KMS-11 (cell line): ENCODE data around the gene COMMD8.

Experiments
- H2AFZ ChIP-seq: fragments of 200-600 bp; sonication (generic); 2 replicates; pipeline ENCODE4 v1.6.1; 2016; ENCODE audit warnings: antibody characterized with exemption, mixed run types, low read depth
- H3K27ac ChIP-seq: fragments of 200-600 bp; sonication (generic); 2 replicates; pipeline ENCODE4 v1.6.1; 2016; ENCODE audit warnings: mild to moderate bottlenecking, mixed run types
- H3K27me3 ChIP-seq: fragments of 200-600 bp; sonication (generic); 2 replicates; pipeline ENCODE4 v1.6.1; 2017; ENCODE audit warnings: mild to moderate bottlenecking, low read depth, mixed run types, moderate library complexity; ENCODE audit not compliant: insufficient read depth
- H3K36me3 ChIP-seq: fragments of 200-600 bp; sonication (generic); 2 replicates; pipeline ENCODE4 v1.6.1; 2017; ENCODE audit warnings: mild to moderate bottlenecking, mixed run types; ENCODE audit not compliant: insufficient read depth
- H3K4me1 ChIP-seq: fragments of 200-600 bp; sonication (generic); 2 replicates; pipeline ENCODE4 v1.6.1; 2016; ENCODE audit warnings: mild to moderate bottlenecking, low read depth, mixed run types; ENCODE audit not compliant: poor library complexity, severe bottlenecking
- H3K4me2 ChIP-seq: fragments of 200-600 bp; sonication (generic); 2 replicates; pipeline ENCODE4 v1.7.0; 2016; ENCODE audit warnings: mild to moderate bottlenecking, mixed run types
- H3K4me3 ChIP-seq: fragments of 200-600 bp; sonication (generic); IDR thresholded peaks from 2 replicates; pipeline ENCODE4 v1.6.1; 2017; ENCODE audit warnings: low read depth, low read length, mixed read lengths; ENCODE audit not compliant: insufficient read depth
- H3K79me2 ChIP-seq: fragments of 200-600 bp; sonication (generic); 2 replicates; pipeline ENCODE4 v1.6.1; 2016; ENCODE audit warnings: low read depth, mixed run types; ENCODE audit not compliant: insufficient read depth
- H3K9ac ChIP-seq: fragments of 200-600 bp; sonication (generic); 2 replicates; pipeline ENCODE4 v1.6.1; 2016; ENCODE audit warnings: mild to moderate bottlenecking, mixed run types
- H4K20me1 ChIP-seq: fragments of 200-600 bp; sonication (generic); 2 replicates; pipeline ENCODE4 v1.6.1; 2016; ENCODE audit warnings: mild to moderate bottlenecking, mixed run types; ENCODE audit not compliant: insufficient read depth
- CTCF ChIP-seq: fragments of 200-600 bp; sonication (generic); conservative IDR thresholded peaks from 2 replicates; pipeline ENCODE4 v1.6.1; 2017; ENCODE audit warnings: low read depth, mild to moderate bottlenecking, antibody characterized with exemption, low read length, moderate library complexity, mixed read lengths

Gene COMMD8

GRCh38 chr4:47415719-47416118 is 47.8 kb downstream of the COMMD8 start:
- no peaks in the 10 kb centered on the region for H4K20me1 ChIP-seq
- no peaks in the 10 kb centered on the region for H3K36me3 ChIP-seq
- H3K4me2 ChIP-seq = no peak overlapping the region; the same call in 1 of the 2 replicates
- H3K79me2 ChIP-seq = no peaks in the 10 kb centered on the region
- no peaks in the 10 kb centered on the region for H3K27me3 ChIP-seq
- H3K9ac ChIP-seq = no peak overlapping the region
- TF ChIP-seq CTCF = no peak
- H2AFZ ChIP-seq = no peak overlapping the region
- H3K4me3 ChIP-seq = no peak overlapping the region
- peak overlapping the region; percentile 33; the same call in 1 of the 2 replicates for H3K27ac ChIP-seq
- H3K4me1 ChIP-seq = peaks cover 24% of the 10 kb centered on the region

GRCh38 chr4:47413521-47413920 is 50.0 kb downstream of the COMMD8 start:
- H3K4me2 ChIP-seq = no peak overlapping the region
- no peak overlapping the region for H2AFZ ChIP-seq
- H3K9ac ChIP-seq = no peak overlapping the region

GRCh38 chr4:47410271-47410670 is 53.2 kb downstream of the COMMD8 start:
- no peak overlapping the region for H3K4me2 ChIP-seq
- no peaks in the 10 kb centered on the region for H4K20me1 ChIP-seq
- H3K79me2 ChIP-seq = no peaks in the 10 kb centered on the region
- TF ChIP-seq CTCF = no peak
- no peak overlapping the region for H3K9ac ChIP-seq
- H2AFZ ChIP-seq = no peak overlapping the region
- no peaks in the 10 kb centered on the region for H3K27me3 ChIP-seq
- H3K4me1 ChIP-seq = peaks cover 8% of the 10 kb centered on the region
- H3K4me3 ChIP-seq = no peak overlapping the region
- H3K36me3 ChIP-seq = no peaks in the 10 kb centered on the region
- H3K27ac ChIP-seq = no peak overlapping the region

More at GRCh38 chr4:47413521-47413920, 50.0 kb downstream of the COMMD8 start:
- H3K36me3 ChIP-seq = no peaks in the 10 kb centered on the region
- no peak overlapping the region for H3K4me3 ChIP-seq
- H3K79me2 ChIP-seq = no peaks in the 10 kb centered on the region
- H4K20me1 ChIP-seq = no peaks in the 10 kb centered on the region
- no peak overlapping the region for H3K27ac ChIP-seq
- TF ChIP-seq CTCF = no peak
- H3K27me3 ChIP-seq = no peaks in the 10 kb centered on the region
- H3K4me1 ChIP-seq = peaks cover 24% of the 10 kb centered on the region

- no peak overlapping the region for H2AFZ ChIP-seq
Observed at GRCh38 chr4:47406408-47406807, 57.1 kb downstream of the COMMD8 start.

More at GRCh38 chr4:47406408-47406807, 57.1 kb downstream of the COMMD8 start:
- Histone ChIP-seq H3K4me2 (no peak overlapping the region), H3K27ac (no peak overlapping the region), H4K20me1 (no peaks in the 10 kb centered on the region), H3K27me3 (no peaks in the 10 kb centered on the region), H3K79me2 (no peaks in the 10 kb centered on the region), H3K36me3 (no peaks in the 10 kb centered on the region), H3K4me1 (no peaks in the 10 kb centered on the region), H3K9ac (no peak overlapping the region), H3K4me3 (no peak overlapping the region)
- no peak for TF ChIP-seq CTCF
